HG02763 (cell line): Measurements from ENCODE around the gene SMG1.
"Not testable (repeated sequence)": the region's sequence is repeated elsewhere in the genome, so short reads cannot be mapped to it uniquely, and the experiment has no call there.

ENCODE experiments used
- ATAC-seq: cut with Tn5 transposase; IDR thresholded peaks from one replicate; pipeline ENCODE4 v1.9.1; 2021; ENCODE audit warnings: mild to moderate bottlenecking, moderate library complexity; ENCODE audit not compliant: unreplicated experiment

The SMG1 gene

GRCh38 chr16:18925986-18926865, at the start of gene SMG1:
Gene SMG1, minus strand, starts transcription at chr16:18926408. Its CDS starts 367 bp downstream, at chr16:18926041.
- peak; percentile 89 for ATAC-seq

- ATAC-seq: no peak
These were observed 48.9 kb upstream of the SMG1 start for GRCh38 chr16:18975109-18975508.

GRCh38 chr16:18969855-18970240, 43.6 kb upstream of the SMG1 start:
- ATAC-seq: no peak

GRCh38 chr16:18969050-18969854, 43.0 kb upstream of the SMG1 start:
- ATAC-seq: no peak

GRCh38 chr16:18966791-18967190, 40.6 kb upstream of the SMG1 start:
- no peak for ATAC-seq

- no peak for ATAC-seq
These were observed 39.3 kb upstream of the SMG1 start for GRCh38 chr16:18965555-18965954.

GRCh38 chr16:18959031-18959505, 32.9 kb upstream of the SMG1 start:
- ATAC-seq: no peak

GRCh38 chr16:18958621-18959029, 32.4 kb upstream of the SMG1 start:
- ATAC-seq: no peak

GRCh38 chr16:18956658-18957241, 30.5 kb upstream of the SMG1 start:
- ATAC-seq: not testable (repeated sequence)

- ATAC-seq: not testable (repeated sequence)
These were observed 29.8 kb upstream of the SMG1 start for GRCh38 chr16:18955874-18956580.

GRCh38 chr16:18953547-18953946, 27.3 kb upstream of the SMG1 start:
- ATAC-seq: no peak

- ATAC-seq: no peak
These were observed 24.4 kb upstream of the SMG1 start for GRCh38 chr16:18950469-18951185.

- ATAC-seq: no peak
These were observed 22.3 kb upstream of the SMG1 start for GRCh38 chr16:18948372-18949020.

- ATAC-seq: no peak
These were observed 19.0 kb upstream of the SMG1 start for GRCh38 chr16:18945233-18945632.

GRCh38 chr16:18943414-18943813, 17.2 kb upstream of the SMG1 start:
- ATAC-seq: no peak

- no peak for ATAC-seq
These were observed 15.9 kb upstream of the SMG1 start for GRCh38 chr16:18942061-18942460.

- no peak for ATAC-seq
These were observed 15.3 kb upstream of the SMG1 start for GRCh38 chr16:18941471-18941870.

- no peak for ATAC-seq
These were observed 12.8 kb upstream of the SMG1 start for GRCh38 chr16:18938986-18939385.

- no peak for ATAC-seq
These were observed 11.2 kb upstream of the SMG1 start for GRCh38 chr16:18937390-18937789.
